ENCODE results near the gene P3H1. TPM values are rescaled to one million over a fixed set of nuclear protein-coding genes. Genes with fewer than 3 reads are reported as not detected.

The P3H1 gene
- total RNA-seq, 1 experiment from 2014 or later: 47.1 TPM

- no peak overlapping the region for H2BK5ac ChIP-seq (ENCODE audit: insufficient read length, low read length)
- Mint-ChIP-seq H3K4me1 (no peaks in the 10 kb centered on the region; a peak in 1 of 4 replicates), H3K27ac (no peak overlapping the region), H3K36me3 (ENCODE audit: insufficient read depth in 1 of 3, low read depth in 3 of 3) (peaks cover 19 to 41% (median 38%) of the 10 kb centered on the region in 3 experiments), H3K4me3 (no peak overlapping the region), H3K27me3 (ENCODE audit: low read depth) (no peaks in the 10 kb centered on the region), H3K9me3 (peaks cover 17 to 19% of the 10 kb centered on the region in 2 experiments)
- no peaks in the 10 kb centered on the region for H3K9me3 ChIP-seq (ENCODE audit: control insufficient read depth, low read depth, low read length)
- no peak overlapping the region for H3K27ac ChIP-seq (ENCODE audit: insufficient read length, low read depth, low read length)
- DNase-seq: no peak
- no peak overlapping the region for H4K8ac ChIP-seq (replicated peaks; ENCODE audit: insufficient read length, low read depth, low read length)
- no peak overlapping the region for H2AFZ ChIP-seq (ENCODE audit: low read length)
- no peak overlapping the region for H2BK120ac ChIP-seq (ENCODE audit: low read depth, low read length, poor library complexity, severe bottlenecking)
- H3K4ac ChIP-seq (ENCODE audit: low read depth, low read length): no peak overlapping the region
- H3K23ac ChIP-seq (ENCODE audit: insufficient read length, low read depth, low read length): no peak overlapping the region
- no peak overlapping the region for H4K5ac ChIP-seq (ENCODE audit: insufficient read length, low read depth, low read length)
- H3K4me1 ChIP-seq (ENCODE audit: insufficient read depth, low read length): no peaks in the 10 kb centered on the region
- H3K18ac ChIP-seq (ENCODE audit: insufficient read length, low read depth, low read length): no peak overlapping the region
- no peaks in the 10 kb centered on the region for H4K20me1 ChIP-seq (ENCODE audit: control insufficient read depth, insufficient read depth, insufficient read length)
- no peak overlapping the region for H3K56ac ChIP-seq (ENCODE audit: insufficient read length, low read depth, low read length)
- no peak overlapping the region for H2BK12ac ChIP-seq (ENCODE audit: insufficient read length, low read depth, low read length)
- H3K79me2 ChIP-seq (ENCODE audit: insufficient read depth, low read length): no peaks in the 10 kb centered on the region
- H3K9ac ChIP-seq (ENCODE audit: extremely low read depth, insufficient read length, low read length): no peak overlapping the region
- H2BK15ac ChIP-seq (ENCODE audit: low read depth, low read length): no peak overlapping the region
- H3K79me1 ChIP-seq (ENCODE audit: insufficient read depth, low read depth, low read length, poor library complexity, severe bottlenecking): no peaks in the 10 kb centered on the region
- no peak overlapping the region for H4K91ac ChIP-seq (ENCODE audit: insufficient read length, low read depth, low read length)
- no peak overlapping the region for H3T11ph ChIP-seq (ENCODE audit: low read length)
- no peaks in the 10 kb centered on the region for H3K27me3 ChIP-seq (ENCODE audit: insufficient read depth, low read length)
- no peaks in the 10 kb centered on the region for H3K23me2 ChIP-seq (ENCODE audit: insufficient read length, low read depth, low read length, poor library complexity, severe bottlenecking)
- H3K4me2 ChIP-seq (ENCODE audit: insufficient read depth, insufficient read length, low read length): no peak overlapping the region
- H3K14ac ChIP-seq (ENCODE audit: insufficient read depth, low read length): no peak overlapping the region
- no peak overlapping the region for H2BK20ac ChIP-seq (ENCODE audit: low read depth, low read length, poor library complexity, severe bottlenecking)
- no peak overlapping the region for H2AK5ac ChIP-seq (ENCODE audit: insufficient read length, low read length)
- TF ChIP-seq CTCF (conservative IDR thresholded peaks at IDR 0.05): no peak
Observed at GRCh38 chr1:42806171-42806570, 39.3 kb upstream of the P3H1 start.

Data from H9 (cell line).